Stomach (tissue), 9 donors: ENCODE data around the gene SGPP2. TPM values are rescaled to one million over a fixed set of nuclear protein-coding genes. Genes with fewer than 3 reads are reported as not detected.

Source experiments
- DNase-seq, 2 donors: peaks; one replicate each; pipeline versions ENCODE4 v3.0.0 to v3.0.0-alpha.2; 2013 to 2019
- H3K27ac ChIP-seq, 5 donors: fragments of 200-600 bp in 4 of 5; sonication (generic) in 4 of 5; one replicate each; pipeline ENCODE4 v1.5.1; 2013 to 2019; ENCODE audit warnings: mild to moderate bottlenecking in 1 of 5, moderate library complexity in 1 of 5
- H3K27me3 ChIP-seq, 3 donors: fragments of 200-600 bp; sonication (generic); one replicate each; pipeline ENCODE4 v1.5.1; 2017 to 2019; ENCODE audit warnings: mixed run types in 1 of 3
- H3K36me3 ChIP-seq, 4 donors: fragments of 200-600 bp; sonication (generic); 1 replicate in 3 of 4; 2 replicates in 1 of 4; pipeline ENCODE4 v1.5.1; 2016 to 2019
- H3K4me1 ChIP-seq, 4 donors: fragments of 200-600 bp; sonication (generic); one replicate each; pipeline ENCODE4 v1.5.1; 2016 to 2019
- H3K4me3 ChIP-seq, 4 donors: fragments of 200-600 bp; sonication (generic) in 3 of 4; one replicate each; pipeline ENCODE4 v1.5.1; 2016 to 2019; ENCODE audit warnings: mild to moderate bottlenecking in 1 of 4
- H3K9me3 ChIP-seq, 4 donors: fragments of 200-600 bp; sonication (generic); one replicate each; pipeline ENCODE4 v1.5.1; 2016 to 2019
- CTCF ChIP-seq, 7 experiments: fragments of 450-650 bp in 4 of 7; fragments of 200-600 bp in 3 of 7; sonication (generic) in 3 of 7; IDR thresholded peaks; one replicate each; pipeline ENCODE4 v1.5.1; 2016 to 2019; ENCODE audit warnings: antibody characterized with exemption in 7 of 7, control low read depth in 2 of 7, mild to moderate bottlenecking in 1 of 7
- EP300 ChIP-seq: sonication (generic); formaldehyde crosslinking; IDR thresholded peaks from one replicate; pipeline ENCODE4 v1.6.1; 2017; ENCODE audit warnings: antibody characterized with exemption
- POLR2A ChIP-seq, 4 donors: fragments of 450-650 bp; IDR thresholded peaks; one replicate each; pipeline ENCODE4 v1.6.1; 2016; ENCODE audit warnings: antibody characterized with exemption in 4 of 4, control low read depth in 2 of 4, mild to moderate bottlenecking in 1 of 4, moderate library complexity in 1 of 4
- POLR2AphosphoS5 ChIP-seq, 3 donors: sonication (generic); formaldehyde crosslinking; IDR thresholded peaks; one replicate each; pipeline ENCODE4 v1.6.1; 2016; ENCODE audit warnings: antibody characterized with exemption in 3 of 3
- WGBS, 5 donors: extraction: QIAGEN DNeasy Blood & Tissue Kit in 3 of 5; methylation state at CpG; one replicate each; pipeline versions ENCODE4 v1.1.5 to v1.1.7; 2013 to 2018; 5-methylcytosine and 5-hydroxymethylcytosine counted together
- intact Hi-C: fragments of 100-400 bp; cut with DNase I; formaldehyde crosslinking; loops from one replicate; pipeline ENCODE4 v1.15.1; 2023; ENCODE audit warnings: low total_unique reads
- polyA plus RNA-seq, 3 donors: library from polyadenylated mRNA; stranded (reverse); fragments of 200-250 nt; gene quantifications; one replicate each; pipeline ENCODE4 v1.2.3, GENCODE V29; 2013
- total RNA-seq, 5 donors: library from RNA; depleted of rRNA; stranded (reverse); fragments of >200 nt; gene quantifications; one replicate each; pipeline versions ENCODE4 v1.1.0 to v1.2.3, GENCODE V29; 2014 to 2016
- donor health status: healthy with polysubstance abuse.
- donor health status: Bipolar disorder and iron deficiency.
- donor health status: healthy.

Gene SGPP2
- total and polyA plus RNA-seq, 8 donors, result 1.7 to 50.4 (median 21.0) TPM

- no peak overlapping the region for H3K4me3 ChIP-seq
- intact Hi-C loops, result no loop called here
- TF ChIP-seq CTCF (IDR thresholded peaks at IDR 0.05) (no peak), POLR2AphosphoS5 (IDR thresholded peaks at IDR 0.05) (peak in 1 of 3 donors; percentile 15)
- DNase-seq, result peak in 1 of 2 donors; percentile 29
- H3K9me3 ChIP-seq, result no peaks in the 10 kb centered on the region
- 57 to 80% (median 69%) methylated on average over 6 of the region's 6 CpGs for WGBS, 5 donors
- no peaks in the 10 kb centered on the region for H3K27me3 ChIP-seq
- no peak overlapping the region for H3K27ac ChIP-seq
- H3K36me3 ChIP-seq, result no peaks in the 10 kb centered on the region
- peaks cover 0 to 23% (median 5%) of the 10 kb centered on the region in 4 donors for H3K4me1 ChIP-seq
Observed at GRCh38 chr2:222545823-222546795, 121.8 kb downstream of the SGPP2 start.

- no peaks in the 10 kb centered on the region for H3K27me3 ChIP-seq
- intact Hi-C loops, result no loop called here
- no peak for DNase-seq
- no peaks in the 10 kb centered on the region for H3K36me3 ChIP-seq
- H3K4me3 ChIP-seq, result no peak overlapping the region
- 85 to 92% (median 89%) methylated on average over 5 of the region's 5 CpGs for WGBS, 5 donors
- TF ChIP-seq CTCF (IDR thresholded peaks at IDR 0.05) (no peak), EP300 (no peak), POLR2AphosphoS5 (IDR thresholded peaks at IDR 0.05) (no peak), POLR2A (IDR thresholded peaks at IDR 0.05) (no peak)
- no peak overlapping the region for H3K27ac ChIP-seq
- H3K4me1 ChIP-seq, result peaks cover 0 to 23% (median 5%) of the 10 kb centered on the region in 4 donors
- H3K9me3 ChIP-seq, result no peaks in the 10 kb centered on the region
Observed at GRCh38 chr2:222547083-222547482, 122.7 kb downstream of the SGPP2 start.

- H3K9me3 ChIP-seq, result no peaks in the 10 kb centered on the region
- 67 to 88% (median 76%) methylated on average over 3 of the region's 3 CpGs for WGBS, 5 donors
- no peaks in the 10 kb centered on the region for H3K27me3 ChIP-seq
- no peak overlapping the region for H3K4me3 ChIP-seq
- H3K27ac ChIP-seq, result no peak overlapping the region
- H3K36me3 ChIP-seq, result no peaks in the 10 kb centered on the region
- no peak for TF ChIP-seq POLR2AphosphoS5 (IDR thresholded peaks at IDR 0.05)
- intact Hi-C loops, result no loop called here
- peaks cover 0 to 23% (median 5%) of the 10 kb centered on the region in 4 donors for H3K4me1 ChIP-seq
- peak in 1 of 2 donors; percentile 9 for DNase-seq
Observed at GRCh38 chr2:222548992-222549391, 124.6 kb downstream of the SGPP2 start.

GRCh38 chr2:222554517-222554916 lies 130.2 kb downstream of the SGPP2 start:
- intact Hi-C loops, result no loop called here
- H3K27me3 ChIP-seq, result peaks cover 0 to 6% (median 0%) of the 10 kb centered on the region in 3 donors
- WGBS, 5 donors, result 63 to 71% (median 67%) methylated on average over 7 of the region's 7 CpGs
- peaks cover 0 to 6% (median 0%) of the 10 kb centered on the region in 4 donors for H3K36me3 ChIP-seq
- no peaks in the 10 kb centered on the region for H3K4me1 ChIP-seq
- TF ChIP-seq POLR2A (IDR thresholded peaks at IDR 0.05) (no peak), CTCF (IDR thresholded peaks at IDR 0.05) (no peak), EP300 (no peak), POLR2AphosphoS5 (IDR thresholded peaks at IDR 0.05) (no peak)
- no peak for DNase-seq
- no peak overlapping the region for H3K4me3 ChIP-seq
- H3K9me3 ChIP-seq, result no peaks in the 10 kb centered on the region
- H3K27ac ChIP-seq, result no peak overlapping the region
